Renal cortex interstitium (tissue), 15 donors: ENCODE data around the gene STK26. TPM values are rescaled to one million over a fixed set of nuclear protein-coding genes. Genes with fewer than 3 reads are reported as not detected.
"Not testable (repeated sequence)": the region's sequence is repeated elsewhere in the genome, so short reads cannot be mapped to it uniquely, and the experiment has no call there.

Experiments used
- DNase-seq, 11 donors: peaks; one replicate each; pipeline ENCODE4 v3.0.0-alpha.2; 2013; ENCODE audit warnings: low read depth in 9 of 11, low spot score in 4 of 11; ENCODE audit errors: extremely low read depth in 1 of 11
- long read RNA-seq, 16 experiments: transcript quantifications; one replicate each; lab custom pipeline, GENCODE V29; 2026
- polyA plus RNA-seq, 3 donors: library from polyadenylated mRNA; unstranded; fragments of 120-200 nt; gene quantifications; one replicate each; pipeline ENCODE4 v1.2.1, GENCODE V29; 2013; ENCODE audit not compliant: insufficient read length in 3 of 3

STK26 gene
- 10 to 100 TPM in 1 of 3 donors, 1 to 10 TPM in 2; 8.8 to 12.4 (median 9.2) TPM for polyA plus RNA-seq
- long read RNA-seq, donor 1, partial matches to known transcripts = 0 of 2 reads
- long read RNA-seq, donor 1, other reads (novel, unspliced or antisense) = 0 of 2 reads
- long read RNA-seq, donor 2 = 0 reads
- long read RNA-seq, donor 3 = 0 reads
- long read RNA-seq, donor 4, partial matches to known transcripts = 0 of 2 reads
- long read RNA-seq, donor 4, other reads (novel, unspliced or antisense) = 0 of 2 reads
- long read RNA-seq, donor 5, partial matches to known transcripts = 0 of 2 reads
- long read RNA-seq, donor 5, other reads (novel, unspliced or antisense) = 0 of 2 reads
- long read RNA-seq, donor 6 = 0 reads
- long read RNA-seq, donor 7 = 0 reads
- long read RNA-seq, donor 8, partial matches to known transcripts = 0 of 1 reads
- long read RNA-seq, donor 8, other reads (novel, unspliced or antisense) = 0 of 1 reads
- long read RNA-seq, donor 9, partial matches to known transcripts = 0 of 1 reads
- long read RNA-seq, donor 9, other reads (novel, unspliced or antisense) = 0 of 1 reads
- long read RNA-seq, donor 10 = 0 reads
- long read RNA-seq, donor 11 = 0 reads
- long read RNA-seq, donor 12, partial matches to known transcripts = 0 of 1 reads
- long read RNA-seq, donor 12, other reads (novel, unspliced or antisense) = 0 of 1 reads
- long read RNA-seq, donor 13, partial matches to known transcripts = 0 of 3 reads
- long read RNA-seq, donor 13, other reads (novel, unspliced or antisense) = 0 of 3 reads
- long read RNA-seq, donor 14, partial matches to known transcripts = 0 of 1 reads
- long read RNA-seq, donor 14, other reads (novel, unspliced or antisense) = 0 of 1 reads
- long read RNA-seq, donor 15, partial matches to known transcripts = 0 of 1 reads
- long read RNA-seq, donor 15, other reads (novel, unspliced or antisense) = 0 of 1 reads
- long read RNA-seq, donor 16, partial matches to known transcripts = 0 of 1 reads
- long read RNA-seq, donor 16, other reads (novel, unspliced or antisense) = 0 of 1 reads

DNA sequence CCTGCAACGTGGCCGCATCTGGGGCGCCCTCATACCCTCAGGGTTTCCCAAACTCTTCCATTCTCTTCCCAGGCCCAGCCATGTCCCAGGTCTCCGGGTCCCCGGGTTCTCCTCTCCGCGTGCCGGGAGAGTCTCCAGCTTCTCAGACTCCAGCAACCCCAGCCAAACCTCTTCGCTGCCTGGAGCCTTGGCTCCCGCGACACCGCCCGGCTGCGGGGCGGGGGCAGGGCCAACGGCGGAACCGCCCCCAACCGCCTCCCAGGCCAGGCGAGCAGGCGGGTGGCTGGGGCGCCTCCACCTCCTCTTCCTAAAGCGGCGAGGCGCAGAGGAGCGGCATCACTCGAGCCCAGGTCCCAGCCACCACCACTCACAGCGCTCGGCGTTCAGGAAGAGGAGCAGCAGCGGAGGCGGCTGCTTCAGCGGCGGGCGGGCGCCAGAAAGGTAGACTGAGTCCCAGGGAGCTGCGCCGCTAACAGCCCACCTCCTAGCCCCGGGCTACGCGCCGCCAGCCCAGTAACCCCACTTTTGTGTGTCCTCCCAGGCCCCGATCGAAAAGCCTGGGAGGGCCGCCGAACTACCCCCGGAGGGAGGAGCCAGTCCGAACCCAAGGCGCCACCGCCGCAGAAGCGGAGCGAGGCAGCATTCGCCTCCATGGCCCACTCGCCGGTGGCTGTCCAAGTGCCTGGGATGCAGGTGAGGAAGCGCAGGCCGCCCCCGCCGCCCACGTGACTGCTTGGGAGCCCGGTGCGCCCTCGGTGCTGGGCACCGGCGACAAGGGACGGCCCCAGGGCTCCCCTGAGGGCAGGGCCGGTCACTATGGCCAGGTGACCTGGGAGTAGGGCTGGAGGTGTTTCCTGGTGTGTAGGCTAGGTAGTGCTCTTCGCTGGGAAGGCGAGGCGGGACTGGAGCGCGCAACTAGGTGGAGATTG lies at the start of gene STK26:
STK26 (plus strand) TSS at position 336 of the 929 bp plus-strand sequence; CDS start at position 652, 316 bp downstream.
- peak in 7 of 11 donors; percentile 31 to 45 (median 36) for DNase-seq

DNA sequence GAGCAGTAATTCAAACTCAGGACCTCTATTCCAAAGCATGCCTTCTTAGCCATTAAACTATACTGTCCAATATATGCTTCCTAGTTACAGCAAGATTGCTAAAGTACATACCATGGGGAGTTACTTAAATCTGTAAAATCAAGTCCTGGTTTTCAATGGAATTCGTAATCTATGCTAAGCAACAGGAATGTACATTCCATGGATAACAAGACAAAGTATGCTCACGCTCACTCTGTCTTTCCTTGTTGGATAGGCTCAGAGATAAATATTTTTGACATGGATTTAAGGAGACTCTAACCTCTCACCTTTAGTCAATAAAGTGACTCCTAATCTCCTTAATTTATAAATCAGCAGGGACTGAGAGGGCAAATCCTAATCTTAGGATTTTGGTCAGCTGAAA lies 47.3 kb upstream of the STK26 start:
- no peak for DNase-seq

DNA sequence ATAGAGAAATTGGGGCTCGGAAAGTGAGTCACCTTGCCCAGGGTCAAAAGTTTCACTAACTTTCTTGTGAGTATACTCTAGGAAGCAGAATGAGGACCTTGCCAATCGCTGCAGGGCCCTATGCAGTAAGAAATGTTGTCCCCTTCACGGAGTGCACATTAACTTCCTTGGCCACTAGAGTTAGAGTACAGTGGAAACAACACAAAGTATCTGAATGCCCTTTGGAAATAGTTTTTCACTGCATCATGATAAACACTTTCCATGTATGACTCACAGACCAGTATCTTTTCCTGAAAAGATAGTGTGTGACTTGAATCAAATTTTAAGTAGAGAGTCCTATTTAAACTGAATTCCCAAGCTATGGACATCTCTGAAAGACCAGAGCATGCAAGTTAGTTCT lies 45.5 kb upstream of the STK26 start:
- DNase-seq = no peak

- no peak for DNase-seq
These were observed 44.0 kb upstream of the STK26 start for GRCh38 chrX:131979116-131979515.

DNA sequence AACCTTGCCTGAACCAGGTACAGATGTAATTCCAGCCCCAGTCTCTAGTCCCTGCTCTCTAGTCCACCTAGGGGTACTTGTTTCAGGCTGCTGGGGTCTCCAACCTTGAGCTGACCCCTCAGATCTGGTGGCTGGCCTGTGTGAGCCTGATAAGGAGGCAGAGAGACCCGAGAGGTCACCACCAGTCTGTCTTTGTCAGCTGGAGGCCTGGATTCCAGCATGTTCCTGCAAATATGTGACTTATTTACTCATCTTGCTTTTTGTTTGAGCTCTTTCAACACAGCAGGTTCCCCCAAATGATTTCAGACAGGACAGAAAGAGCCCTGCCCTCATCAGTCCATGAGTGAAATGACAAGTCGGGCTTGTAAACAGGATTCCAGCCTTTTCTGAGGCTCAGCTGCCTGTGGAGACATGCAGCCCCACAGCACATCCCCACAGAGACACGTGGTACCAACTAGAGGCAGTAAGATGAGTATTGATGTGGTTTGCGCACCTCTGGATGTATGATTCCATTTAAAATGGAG lies 37.5 kb upstream of the STK26 start:
- no peak for DNase-seq

DNA sequence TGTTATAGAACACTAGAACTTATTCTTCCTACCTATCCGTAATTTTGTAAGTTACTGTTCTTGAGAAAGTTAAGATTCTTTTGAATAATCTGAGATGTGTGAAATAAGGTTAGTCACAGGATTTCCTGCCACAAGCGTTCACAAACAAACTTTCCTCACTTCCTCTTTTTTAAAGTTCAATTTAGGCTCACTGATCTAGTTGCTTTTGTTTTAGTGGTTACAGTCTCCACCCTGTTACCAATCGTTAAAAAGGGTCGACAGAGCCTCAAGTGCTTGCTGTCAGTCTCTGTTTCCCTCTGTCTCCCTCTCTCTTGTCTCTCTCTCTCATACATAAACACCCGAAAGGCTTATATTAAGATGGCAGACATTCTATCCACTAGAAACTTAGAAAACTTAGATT lies 35.9 kb upstream of the STK26 start:
- DNase-seq = no peak

- DNase-seq = no peak
These were observed 34.9 kb upstream of the STK26 start for GRCh38 chrX:131988236-131988635.

GRCh38 chrX:132001127-132001526 lies 22.0 kb upstream of the STK26 start:
- DNase-seq = no peak

DNA sequence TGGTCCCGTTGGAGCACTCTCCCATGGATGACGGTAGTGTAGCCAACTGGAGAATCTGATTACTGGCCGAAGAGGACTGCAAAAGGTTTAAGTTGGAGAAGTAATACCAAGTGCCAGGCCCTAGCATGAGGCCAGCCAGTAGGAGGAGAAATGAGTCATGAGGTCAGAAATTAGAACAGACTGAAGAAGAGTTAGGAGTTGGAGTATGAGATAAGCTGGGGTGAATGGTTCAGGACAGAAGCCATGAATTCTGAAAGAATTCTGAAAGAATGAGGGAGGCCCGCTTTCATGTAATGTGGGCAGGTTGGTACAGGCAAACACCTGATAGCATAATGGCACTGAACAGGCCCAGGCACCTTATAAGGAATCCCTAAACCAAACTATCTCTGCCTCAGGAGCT lies 18.4 kb upstream of the STK26 start:
- no peak for DNase-seq

- DNase-seq = no peak
These were observed 13.8 kb upstream of the STK26 start for GRCh38 chrX:132009350-132009749.

- DNase-seq = not testable (repeated sequence)
These were observed 12.9 kb upstream of the STK26 start for GRCh38 chrX:132010213-132010612.

GRCh38 chrX:132015875-132016274 lies 7.2 kb upstream of the STK26 start:
- DNase-seq = no peak

DNA sequence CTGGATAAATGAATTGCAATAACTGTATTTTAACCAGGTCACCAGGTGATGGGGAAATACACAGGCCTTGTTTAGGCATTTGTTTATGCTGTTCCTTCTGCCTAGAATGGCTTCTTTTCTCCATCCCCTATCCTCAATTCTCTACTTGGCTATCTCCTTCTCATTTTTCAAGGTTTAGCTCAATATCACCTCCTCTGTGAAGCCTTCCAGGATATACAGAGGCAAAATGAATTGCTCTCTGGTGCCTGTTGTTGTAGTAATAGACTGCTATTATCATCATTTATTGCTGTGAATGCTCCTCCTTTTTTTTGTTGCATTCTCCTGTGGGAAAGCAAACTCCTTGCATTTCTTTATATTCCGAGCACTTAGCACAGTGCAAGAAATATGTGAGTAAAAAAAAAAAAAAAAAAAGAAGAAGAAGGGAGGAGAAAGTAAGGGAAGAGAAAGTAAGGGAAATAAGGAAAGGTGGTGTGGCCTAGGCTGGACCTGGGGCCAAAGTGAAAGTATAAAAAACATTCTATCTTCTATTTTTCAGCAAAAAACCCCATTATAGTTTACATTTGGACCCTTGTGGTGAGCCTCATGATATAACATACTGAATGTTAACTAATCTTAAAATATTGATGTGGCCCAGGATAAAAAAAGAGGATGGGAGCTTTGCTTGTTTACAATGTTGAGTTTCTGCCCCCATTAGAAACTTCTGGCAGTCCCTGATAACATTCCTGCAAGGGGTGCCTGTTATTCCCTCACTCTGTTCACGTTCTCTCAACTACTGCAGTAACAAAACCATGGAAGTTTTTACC lies 6.3 kb upstream of the STK26 start:
- DNase-seq = no peak

- no peak for DNase-seq
These were observed 5.5 kb upstream of the STK26 start for GRCh38 chrX:132017431-132018185.

DNA sequence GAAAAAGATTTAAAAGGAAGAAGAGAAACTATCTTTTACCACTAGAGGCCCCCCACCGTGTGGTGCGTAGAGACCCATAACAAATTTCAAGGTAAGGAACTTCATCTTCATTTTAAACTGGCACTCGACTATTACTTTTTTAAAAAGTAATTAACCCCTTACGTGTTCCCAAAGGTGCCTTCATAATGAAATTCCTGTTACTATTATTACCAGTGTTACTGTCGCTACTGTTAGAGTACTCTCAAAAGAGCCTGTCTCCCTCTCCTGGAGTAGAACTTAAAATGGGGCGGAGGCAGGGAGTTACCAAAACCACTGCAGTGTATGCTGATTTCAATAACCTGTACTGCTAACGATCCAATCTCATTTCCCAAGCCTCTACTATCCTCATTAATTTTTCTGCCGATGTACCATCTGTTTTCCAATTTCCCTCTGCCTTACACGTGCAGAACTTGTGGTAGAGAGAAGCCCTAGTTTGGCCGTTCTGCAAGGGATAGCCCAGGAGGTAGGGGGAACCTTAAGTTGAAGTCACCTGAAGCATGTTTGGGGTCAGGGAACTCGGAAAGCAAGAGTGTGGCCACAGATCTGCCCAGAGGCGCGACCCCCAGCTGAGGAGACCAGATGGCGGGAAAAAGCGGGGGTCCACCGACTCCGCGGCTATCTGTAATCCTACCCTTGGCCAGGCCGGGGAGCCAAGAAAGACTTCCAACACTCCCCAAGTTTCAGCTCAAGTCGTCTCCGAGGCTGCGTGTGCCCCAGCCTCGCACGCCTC lies 720 bp upstream of the STK26 start:
- no peak for DNase-seq

GRCh38 chrX:132023896-132024386 lies 839 bp downstream of the STK26 start:
- DNase-seq = no peak
